GM18505 (cell line): ENCODE results near the gene SLC38A3.
A peak's percentile ranks its signal among the peaks of the same experiment; 100 is the strongest.

Source experiments
- ATAC-seq: cut with Tn5 transposase; IDR thresholded peaks from one replicate; pipeline ENCODE4 v1.9.1; 2021; ENCODE audit not compliant: unreplicated experiment
- POLR2A ChIP-seq: IDR thresholded peaks from 4 replicates; pipeline ENCODE4 v1.6.1; 2011; ENCODE audit warnings: borderline replicate concordance; ENCODE audit not compliant: insufficient read depth, insufficient read length; ENCODE audit errors: extremely low read depth

Gene SLC38A3

GRCh38 chr3:50192689-50193141 lies 12.4 kb upstream of the SLC38A3 start:
- no peak for ATAC-seq
- TF ChIP-seq POLR2A, result no peak

DNA sequence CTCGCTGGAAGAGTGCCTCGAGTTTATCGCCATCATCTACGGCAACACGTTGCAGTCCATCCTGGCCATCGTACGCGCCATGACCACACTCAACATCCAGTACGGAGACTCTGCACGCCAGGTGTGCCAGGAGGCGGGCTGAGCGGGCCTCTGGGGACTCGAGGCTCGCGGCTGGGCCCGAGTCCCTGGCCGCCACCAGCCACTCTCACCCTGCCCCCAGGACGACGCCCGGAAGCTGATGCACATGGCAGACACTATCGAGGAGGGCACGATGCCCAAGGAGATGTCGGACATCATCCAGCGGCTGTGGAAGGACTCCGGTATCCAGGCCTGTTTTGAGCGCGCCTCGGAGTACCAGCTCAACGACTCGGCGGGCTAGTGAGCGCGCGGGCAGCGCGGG lies 11.8 kb upstream of the SLC38A3 start:
- no peak for ATAC-seq
- TF ChIP-seq POLR2A, result no peak

DNA sequence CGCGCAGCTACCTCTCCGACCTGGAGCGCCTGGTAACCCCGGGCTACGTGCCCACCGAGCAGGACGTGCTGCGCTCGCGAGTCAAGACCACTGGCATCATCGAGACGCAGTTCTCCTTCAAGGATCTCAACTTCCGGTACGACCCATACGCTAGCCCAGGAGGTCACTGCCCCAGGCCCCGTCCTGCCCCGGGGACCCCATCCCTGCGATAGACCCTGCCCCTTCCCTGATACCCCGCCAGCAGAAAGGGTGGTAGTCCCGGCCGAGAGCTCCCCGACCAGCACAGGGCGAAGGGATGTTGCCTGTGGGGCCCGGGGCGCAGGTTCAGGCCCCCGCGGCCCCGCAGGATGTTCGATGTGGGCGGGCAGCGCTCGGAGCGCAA lies 11.3 kb upstream of the SLC38A3 start:
- ATAC-seq, result no peak
- no peak for TF ChIP-seq POLR2A

DNA sequence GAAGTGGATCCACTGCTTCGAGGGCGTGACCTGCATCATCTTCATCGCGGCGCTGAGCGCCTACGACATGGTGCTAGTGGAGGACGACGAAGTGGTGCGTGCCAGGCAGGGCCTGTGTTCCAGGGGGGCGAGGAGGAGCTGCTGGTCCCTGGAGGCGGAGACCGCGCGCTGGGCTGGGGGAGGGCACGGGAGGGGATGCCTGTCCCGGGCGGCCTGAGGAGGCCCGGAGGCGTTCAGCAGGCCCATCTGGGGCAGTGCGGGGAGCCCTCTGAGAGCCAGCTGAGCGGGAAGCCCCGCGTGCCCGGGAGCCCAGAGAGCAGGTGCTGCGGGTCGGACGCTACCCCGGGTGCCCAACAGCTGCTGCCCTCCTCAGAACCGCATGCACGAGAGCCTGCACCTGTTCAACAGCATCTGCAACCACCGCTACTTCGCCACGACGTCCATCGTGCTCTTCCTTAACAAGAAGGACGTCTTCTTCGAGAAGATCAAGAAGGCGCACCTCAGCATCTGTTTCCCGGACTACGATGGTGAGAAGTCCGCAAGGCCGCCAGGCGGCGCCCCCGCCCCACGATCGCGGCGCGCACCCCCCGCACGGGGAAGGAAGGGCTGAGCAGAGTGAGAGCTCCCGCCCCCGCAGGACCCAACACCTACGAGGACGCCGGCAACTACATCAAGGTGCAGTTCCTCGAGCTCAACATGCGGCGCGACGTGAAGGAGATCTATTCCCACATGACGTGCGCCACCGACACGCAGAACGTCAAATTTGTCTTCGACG lies 10.8 kb upstream of the SLC38A3 start:
- no peak for TF ChIP-seq POLR2A
- peak; percentile 46 for ATAC-seq

DNA sequence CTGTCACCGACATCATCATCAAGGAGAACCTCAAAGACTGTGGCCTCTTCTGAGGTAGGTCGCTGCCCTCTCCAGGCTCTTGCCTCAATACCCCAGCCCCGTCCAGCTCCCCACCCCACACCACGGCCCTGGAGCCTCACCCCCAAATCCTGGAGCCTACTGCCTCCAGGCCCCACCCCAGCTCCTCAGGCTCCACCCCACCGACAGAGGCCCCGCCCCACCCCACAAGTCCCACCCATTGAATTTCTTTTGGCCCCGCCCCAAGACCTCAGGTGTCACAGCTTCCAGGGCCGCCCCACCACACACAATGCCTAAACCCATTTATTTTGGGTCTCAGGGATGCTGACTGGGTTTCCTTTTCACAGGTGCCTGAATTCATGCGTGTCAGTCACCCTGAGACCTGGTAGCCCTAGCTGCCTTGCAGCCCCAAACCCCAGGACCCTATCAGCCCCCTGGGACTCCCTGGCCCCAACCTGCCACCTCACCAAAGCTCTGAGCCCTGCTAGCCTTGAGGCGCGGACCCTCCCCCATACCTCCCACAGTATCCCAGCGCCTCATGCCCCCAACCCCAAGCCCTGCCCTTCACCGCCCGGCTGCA lies 10.1 kb upstream of the SLC38A3 start:
- ATAC-seq, result no peak
- no peak for TF ChIP-seq POLR2A

GRCh38 chr3:50195501-50196252 lies 9.4 kb upstream of the SLC38A3 start:
- TF ChIP-seq POLR2A, result no peak
- ATAC-seq, result no peak

- ATAC-seq, result no peak
- TF ChIP-seq POLR2A, result no peak
These were observed 8.7 kb upstream of the SLC38A3 start for GRCh38 chr3:50196253-50196801.

DNA sequence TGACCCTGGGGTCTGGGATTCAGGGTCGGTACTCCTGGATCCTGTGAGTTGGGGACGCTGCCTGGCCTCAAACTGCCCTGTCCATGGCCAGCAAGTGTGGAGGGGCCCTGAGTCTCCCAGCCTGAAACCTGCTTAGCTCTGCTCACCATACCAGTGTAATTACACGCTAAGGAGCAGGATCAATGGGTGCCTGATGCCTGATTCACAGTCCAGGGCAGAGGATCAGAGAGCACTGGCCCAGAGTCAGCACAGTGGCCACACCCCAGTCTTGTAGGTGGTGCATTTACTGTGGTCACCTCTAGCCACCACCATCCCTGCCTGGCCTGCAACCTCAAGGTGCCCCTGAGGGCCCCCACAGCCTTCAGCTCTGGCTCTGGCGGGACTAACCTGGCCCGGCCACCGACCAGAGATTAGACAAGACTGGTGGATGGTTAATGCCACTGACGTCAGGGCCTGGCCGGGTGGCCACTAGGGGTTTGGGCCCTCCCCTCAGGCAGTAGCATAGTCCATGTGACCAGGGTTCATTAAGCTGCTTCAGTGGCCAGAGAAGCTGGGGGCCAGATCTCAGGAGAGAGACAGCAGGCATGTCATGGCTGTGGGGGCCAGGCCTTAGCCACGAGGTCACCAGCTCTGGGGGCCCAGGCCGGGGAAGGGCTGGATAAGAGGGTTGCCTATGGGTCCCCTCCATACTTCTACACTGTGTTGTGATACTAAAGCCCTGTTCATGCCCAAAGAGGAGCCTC lies 3.3 kb upstream of the SLC38A3 start:
- TF ChIP-seq POLR2A, result no peak
- ATAC-seq, result no peak

DNA sequence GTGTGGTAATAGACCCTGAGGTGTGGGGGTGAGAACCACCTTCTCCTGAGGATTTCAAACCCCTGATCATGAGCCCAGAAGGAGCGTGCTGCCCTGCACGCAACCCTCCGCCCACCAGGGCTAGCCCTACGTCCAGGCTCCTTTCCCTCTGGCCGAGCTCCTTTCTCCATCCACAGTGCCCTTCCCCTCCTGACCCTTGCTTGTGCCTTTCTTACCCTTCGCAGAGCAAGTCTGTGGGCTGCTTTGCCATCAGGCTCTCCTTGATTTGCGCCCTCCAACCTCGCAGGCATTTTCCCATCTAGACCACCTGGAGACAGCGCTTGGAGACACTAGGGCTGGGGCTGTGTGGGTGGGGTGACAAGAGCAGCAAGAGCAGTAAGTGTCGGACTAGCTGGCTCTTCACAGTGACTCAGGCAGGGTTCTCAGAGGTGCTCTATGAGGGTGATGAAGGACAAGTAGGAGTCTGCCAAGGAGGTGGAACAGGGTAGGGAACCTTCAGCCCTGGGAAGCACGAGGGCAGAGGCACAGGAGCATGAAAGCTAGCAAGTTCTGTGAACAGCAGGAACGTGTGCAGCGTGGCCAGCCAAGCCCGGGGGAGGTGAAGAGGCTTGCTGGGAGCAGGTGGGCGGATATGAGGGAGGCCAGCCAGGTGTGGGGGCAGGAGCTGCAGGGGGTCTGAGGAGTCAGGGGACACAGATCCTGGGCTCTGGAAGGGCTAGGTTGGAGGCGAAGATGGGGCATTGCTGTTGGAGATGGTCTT lies 2.5 kb upstream of the SLC38A3 start:
- ATAC-seq, result no peak
- TF ChIP-seq POLR2A, result no peak

- no peak for ATAC-seq
- TF ChIP-seq POLR2A, result no peak
These were observed 1.8 kb upstream of the SLC38A3 start for GRCh38 chr3:50203113-50203808.

DNA sequence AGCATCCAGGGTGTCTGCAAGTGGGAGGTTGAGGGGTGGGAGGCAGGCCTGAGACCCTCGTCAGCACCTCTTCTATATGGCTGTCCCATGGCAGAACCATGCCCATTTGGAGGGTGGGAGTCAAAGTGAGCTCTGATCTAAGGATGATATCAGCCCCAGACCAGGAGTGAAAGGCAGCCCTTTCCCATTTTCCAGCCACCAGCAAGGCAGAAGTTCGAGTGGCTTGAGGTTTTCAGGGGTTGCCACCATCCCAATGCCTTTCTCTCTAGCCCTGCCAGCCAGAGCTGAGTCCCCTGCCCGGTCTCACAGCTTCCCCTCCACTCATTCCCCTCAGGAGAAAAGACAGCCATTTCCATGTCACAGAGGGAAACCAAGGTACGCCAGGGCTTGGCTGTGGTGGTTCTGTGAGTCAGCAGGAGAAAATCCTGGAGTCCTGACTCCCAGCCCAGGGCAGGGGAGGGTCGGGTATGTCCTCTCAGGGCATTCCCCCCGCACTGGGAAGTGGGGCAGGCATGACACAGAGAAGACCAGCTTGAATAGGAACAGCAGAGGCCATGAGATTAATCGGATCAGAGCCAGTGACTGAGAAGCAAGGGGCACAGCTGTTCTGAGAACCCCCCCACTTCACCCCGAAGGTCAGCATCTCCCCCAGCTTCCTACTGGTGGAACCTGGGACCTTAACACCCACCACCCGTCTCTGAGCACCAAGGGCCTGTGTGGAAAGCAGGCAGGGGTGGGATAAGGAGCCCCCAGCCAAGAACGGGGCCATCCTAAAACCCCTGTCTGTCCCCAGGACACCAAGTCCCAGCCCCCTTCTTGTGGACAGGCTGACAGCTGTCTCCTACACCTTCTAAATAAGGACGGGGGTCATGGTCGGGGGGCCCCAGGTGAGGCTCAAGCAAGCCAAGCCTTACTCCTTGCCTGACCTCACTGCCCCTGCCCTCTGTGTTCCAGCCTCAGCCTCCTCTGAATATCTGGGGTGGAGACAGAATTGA lies 965 bp upstream of the SLC38A3 start:
- no peak for TF ChIP-seq POLR2A
- no peak for ATAC-seq
